ENCODE results near the gene MYL3.
A peak's percentile ranks its signal among the peaks of the same experiment; 100 is the strongest.

Gene MYL3

GRCh38 chr3:46852839-46853355, 10.3 kb downstream of the MYL3 start:
- DNase-seq (ENCODE audit: insufficient read length, low spot score) (no peak), FAIRE-seq (peak; percentile 72)

DNA sequence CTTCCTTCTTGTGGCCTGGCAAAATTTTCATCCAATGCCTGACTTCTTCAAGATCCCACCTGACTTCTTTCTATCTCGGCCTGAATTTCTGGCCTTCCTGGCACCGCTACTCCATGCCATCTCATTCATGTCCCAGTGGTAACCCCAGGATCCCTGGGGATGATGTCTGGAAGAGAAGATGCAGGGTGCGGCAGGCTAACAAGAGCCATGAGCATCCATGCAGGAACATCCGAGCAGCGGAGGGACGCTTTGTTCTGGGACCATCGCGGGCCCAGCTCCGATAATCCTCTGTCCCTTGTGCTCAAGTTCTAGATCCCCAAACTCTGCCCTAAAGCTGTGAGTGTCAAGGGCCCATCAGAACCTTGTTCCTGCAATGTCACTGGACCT, 10.9 kb downstream of the MYL3 start:
- DNase-seq (ENCODE audit: insufficient read length, low spot score): no peak
- no peak for FAIRE-seq

- no peak for DNase-seq (ENCODE audit: insufficient read length, low spot score)
- no peak for FAIRE-seq
Observed at GRCh38 chr3:46851364-46852333, 11.6 kb downstream of the MYL3 start.

- no peak for DNase-seq (ENCODE audit: insufficient read length, low spot score)
- no peak for FAIRE-seq
Observed at GRCh38 chr3:46850468-46850779, 12.8 kb downstream of the MYL3 start.

GRCh38 chr3:46849686-46850467, 13.4 kb downstream of the MYL3 start:
- FAIRE-seq: no peak

GRCh38 chr3:46849045-46849631, 14.1 kb downstream of the MYL3 start:
- DNase-seq (ENCODE audit: insufficient read length, low spot score) (no peak), FAIRE-seq (no peak)

More at GRCh38 chr3:46849686-46850467, 13.4 kb downstream of the MYL3 start:
- DNase-seq (ENCODE audit: insufficient read length, low spot score): no peak

- peak; percentile 25 for DNase-seq (ENCODE audit: insufficient read length, low spot score)
Observed at GRCh38 chr3:46848271-46849044, 14.8 kb downstream of the MYL3 start.

DNA sequence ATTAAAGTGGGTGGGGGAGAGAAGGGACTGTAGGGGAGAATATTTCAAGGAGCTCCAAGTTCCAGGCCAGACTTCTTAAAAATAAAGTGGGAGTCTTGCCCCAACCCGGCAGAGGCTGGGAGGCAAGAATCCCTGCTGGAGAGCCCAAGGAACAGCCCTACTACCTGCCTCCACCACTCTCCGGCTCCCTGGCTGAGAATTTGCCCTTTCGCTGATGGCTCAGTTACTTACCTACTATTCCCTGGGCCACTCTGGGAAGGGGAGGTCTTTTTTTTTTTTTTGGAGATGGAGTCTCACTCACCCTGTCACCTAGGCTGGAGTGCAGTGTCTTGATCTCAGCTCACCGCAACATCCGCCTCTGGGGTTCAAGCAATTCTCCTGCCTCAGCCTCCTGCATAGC, 15.5 kb downstream of the MYL3 start:
- FAIRE-seq: no peak
- DNase-seq (ENCODE audit: insufficient read length, low spot score): no peak

More at GRCh38 chr3:46848271-46849044, 14.8 kb downstream of the MYL3 start:
- FAIRE-seq: no peak

DNA sequence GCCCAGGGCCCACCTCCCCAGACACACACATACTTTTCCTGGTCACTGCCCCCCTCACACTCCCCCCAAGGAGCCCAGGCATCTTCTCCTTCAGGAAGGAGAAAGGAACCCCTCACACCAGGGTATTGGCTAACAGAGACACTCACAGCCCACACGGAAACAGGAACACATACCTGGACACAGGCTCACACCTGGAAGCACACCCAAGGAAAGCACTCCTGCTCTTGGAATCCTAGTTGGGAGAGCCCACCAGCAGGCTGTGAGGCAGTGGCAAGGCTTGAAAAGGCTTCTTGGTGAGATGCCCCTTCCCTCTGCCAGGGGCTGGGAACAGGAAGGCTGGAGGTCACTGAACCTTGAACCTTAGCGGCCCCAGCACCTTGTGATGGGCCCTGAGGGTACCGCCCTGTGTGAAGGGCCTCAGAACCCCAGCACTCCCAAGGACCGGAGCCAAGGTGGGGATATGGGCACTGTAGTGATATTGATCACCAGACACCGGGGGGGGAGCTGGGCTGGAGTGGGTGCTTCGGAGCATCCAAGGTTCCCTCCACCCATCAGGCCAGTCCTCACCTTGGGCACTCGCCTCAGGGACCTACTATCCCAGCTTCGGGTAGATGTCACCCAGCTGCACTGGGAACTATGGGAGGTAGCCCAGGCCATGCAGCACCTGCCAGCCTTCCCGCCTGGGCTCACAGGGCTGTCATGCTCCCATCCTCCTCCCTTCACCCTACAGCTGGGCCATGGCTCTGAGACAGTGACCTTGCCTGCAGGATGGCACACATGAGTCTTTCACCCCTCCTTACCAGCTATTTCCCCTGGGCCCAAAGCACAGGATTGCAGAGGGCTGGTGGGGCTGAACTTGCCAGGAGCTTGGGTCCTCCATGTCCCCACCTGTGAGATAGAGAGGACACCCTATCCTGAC, 16.4 kb downstream of the MYL3 start:
- no peak for DNase-seq (ENCODE audit: insufficient read length, low spot score)
- no peak for FAIRE-seq

DNA sequence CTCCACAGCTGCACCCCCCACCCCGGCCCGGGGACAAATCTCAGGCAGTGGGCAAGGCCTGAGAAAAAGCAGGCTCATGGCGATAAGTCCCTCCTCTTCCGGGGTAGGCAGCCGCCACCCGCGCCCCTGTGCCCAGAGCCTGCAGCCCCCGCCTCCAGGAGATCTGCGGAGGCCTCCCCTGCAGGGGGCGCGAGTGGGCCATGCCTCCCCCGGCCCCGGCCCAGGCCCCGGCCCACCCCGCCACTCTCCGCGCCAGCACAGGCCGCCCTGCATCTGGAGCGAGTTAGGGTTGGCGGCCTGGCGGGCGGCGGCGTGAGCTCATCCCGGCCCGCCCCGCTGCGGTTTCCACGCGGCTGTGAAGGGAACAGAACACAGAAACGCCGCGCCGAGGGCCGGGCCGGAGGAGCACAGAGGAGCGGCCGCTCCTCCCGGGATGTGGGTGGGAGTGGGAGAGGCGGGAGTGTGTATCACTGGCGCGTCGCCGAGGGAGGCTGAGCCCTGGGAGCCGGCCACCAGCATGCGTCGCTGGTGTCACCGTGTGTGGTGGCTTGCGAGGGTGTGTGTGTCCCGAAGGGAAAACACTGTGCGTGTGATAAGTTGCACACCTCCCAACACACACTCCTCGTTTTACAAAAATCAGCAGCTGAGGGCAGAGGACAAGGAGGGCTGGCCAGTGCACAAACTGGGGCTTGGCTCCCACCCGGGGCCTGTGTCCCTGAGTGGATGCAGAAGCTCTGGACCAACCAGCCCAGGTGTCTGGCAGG, 17.2 kb downstream of the MYL3 start:
- FAIRE-seq (no peak), DNase-seq (ENCODE audit: insufficient read length, low spot score) (no peak)

DNA sequence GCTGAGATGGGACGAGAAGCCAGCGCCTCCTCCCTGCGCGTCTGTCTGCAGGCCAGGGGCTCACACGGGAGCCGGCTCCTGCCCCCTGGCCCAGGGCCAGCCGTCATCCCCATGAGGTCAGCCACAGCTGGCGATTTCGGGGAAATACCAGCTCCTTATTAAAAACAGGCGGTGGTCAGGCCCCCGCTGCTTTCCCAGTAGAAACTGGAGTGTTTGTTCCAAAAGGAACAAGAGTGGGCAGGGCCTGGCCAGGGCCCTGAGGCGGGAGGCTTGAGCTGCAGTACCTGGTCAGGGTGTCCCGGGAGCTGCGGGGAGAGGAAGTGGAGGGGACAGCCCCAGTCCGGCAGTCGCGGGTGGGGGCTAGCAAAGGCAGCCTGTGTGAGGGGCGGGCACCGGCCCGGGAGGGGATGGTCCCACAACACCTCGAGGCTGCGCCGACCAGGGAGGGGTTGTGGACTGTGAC, 17.8 kb downstream of the MYL3 start:
- no peak for FAIRE-seq

GRCh38 chr3:46844881-46845312, 18.3 kb downstream of the MYL3 start:
- DNase-seq (ENCODE audit: insufficient read length, low spot score) (no peak), FAIRE-seq (no peak)

More for the DNA sequence above, 17.8 kb downstream of the MYL3 start:
- DNase-seq (ENCODE audit: insufficient read length, low spot score): no peak

DNA sequence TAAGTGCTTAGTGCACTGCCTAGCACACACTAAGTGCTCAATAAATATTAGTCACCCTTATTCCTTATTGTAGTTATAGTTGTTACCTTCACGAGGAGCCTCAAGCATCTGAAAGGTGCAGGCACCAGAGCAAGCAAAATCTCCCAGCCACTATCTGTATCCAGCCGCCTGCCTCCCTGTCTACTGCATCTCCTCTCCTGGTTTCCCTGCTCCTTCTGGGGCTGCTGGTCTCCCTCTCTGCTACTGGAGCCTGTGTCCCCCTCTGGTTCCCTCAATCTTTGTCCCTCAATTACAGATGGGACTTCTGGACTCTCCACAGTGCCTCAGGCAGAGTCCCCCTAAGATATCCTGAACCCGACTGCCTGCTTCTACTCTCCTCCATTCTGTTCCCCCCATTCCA, 18.8 kb downstream of the MYL3 start:
- FAIRE-seq (no peak), DNase-seq (ENCODE audit: insufficient read length, low spot score) (no peak)

- no peak for DNase-seq (ENCODE audit: insufficient read length, low spot score)
- FAIRE-seq: no peak
Observed at GRCh38 chr3:46843508-46843907, 19.7 kb downstream of the MYL3 start.

DNA sequence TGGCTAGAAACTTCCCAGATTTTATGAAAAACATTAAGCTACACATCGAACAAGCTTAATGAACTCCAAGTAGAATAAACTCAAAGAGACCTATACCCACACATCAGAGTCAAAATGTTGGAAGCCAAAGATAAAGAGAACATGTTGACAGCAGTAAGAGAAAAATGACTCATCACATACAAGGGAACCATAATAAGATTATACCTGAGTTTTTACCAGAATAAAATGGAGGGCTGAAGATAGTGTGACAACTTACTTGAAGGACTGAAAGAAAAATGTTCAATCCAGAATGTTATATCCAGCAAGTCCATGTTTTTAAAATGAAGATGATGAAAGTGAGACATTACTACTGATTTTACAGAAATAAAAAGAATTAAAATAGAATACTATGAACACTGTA, 22.8 kb downstream of the MYL3 start:
- DNase-seq (ENCODE audit: insufficient read length, low spot score): no peak

GRCh38 chr3:46838301-46838700, 24.9 kb downstream of the MYL3 start:
- DNase-seq (ENCODE audit: insufficient read length, low spot score): no peak
- FAIRE-seq: no peak

More for the DNA sequence above, 22.8 kb downstream of the MYL3 start:
- no peak for FAIRE-seq

GRCh38 chr3:46835491-46835890, 27.8 kb downstream of the MYL3 start:
- DNase-seq (ENCODE audit: insufficient read length, low spot score) (no peak), FAIRE-seq (no peak)

GRCh38 chr3:46835054-46835453, 28.2 kb downstream of the MYL3 start:
- FAIRE-seq (no peak), DNase-seq (ENCODE audit: insufficient read length, low spot score) (no peak)

Data from HTR-8/SVneo (cell line).